ENCODE results near the gene MEOX2. TPM values are rescaled to one million over a fixed set of nuclear protein-coding genes. Genes with fewer than 3 reads are reported as not detected.

Gene MEOX2
- total and polyA plus RNA-seq, 2 donors = 5.6 to 43.1 TPM

DNA sequence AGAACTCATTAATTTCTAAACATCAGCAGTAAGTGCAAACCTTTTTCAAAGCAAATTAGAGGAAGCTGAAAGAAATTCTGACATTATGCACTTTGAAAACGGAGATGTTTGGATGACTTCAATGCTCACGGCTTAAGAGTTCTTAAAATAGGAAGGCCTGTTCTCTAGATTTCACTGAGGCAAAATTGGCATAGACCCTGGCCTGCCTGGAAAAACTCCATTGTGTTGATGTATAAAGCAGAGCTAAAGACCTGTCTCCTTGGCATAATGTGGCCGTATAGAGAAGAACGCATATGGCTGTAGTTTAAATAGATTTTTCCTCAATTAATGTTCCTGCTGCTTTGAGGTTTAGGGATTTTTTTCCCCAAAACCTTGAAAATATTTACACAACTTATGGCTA, 100.2 kb downstream of the MEOX2 start:
- no peaks in the 10 kb centered on the region for H3K36me3 ChIP-seq (ENCODE audit: insufficient read depth)
- H3K4me3 ChIP-seq (ENCODE audit: low read depth, low read length) = no peak overlapping the region
- DNase-seq (ENCODE audit: extremely low spot score) = no peak
- no peaks in the 10 kb centered on the region for H3K4me1 ChIP-seq (ENCODE audit: insufficient read depth)
- H3K27ac ChIP-seq (ENCODE audit: low read depth) = no peak overlapping the region
- WGBS = 57% methylated on average over 4 of the region's 4 CpGs

DNA sequence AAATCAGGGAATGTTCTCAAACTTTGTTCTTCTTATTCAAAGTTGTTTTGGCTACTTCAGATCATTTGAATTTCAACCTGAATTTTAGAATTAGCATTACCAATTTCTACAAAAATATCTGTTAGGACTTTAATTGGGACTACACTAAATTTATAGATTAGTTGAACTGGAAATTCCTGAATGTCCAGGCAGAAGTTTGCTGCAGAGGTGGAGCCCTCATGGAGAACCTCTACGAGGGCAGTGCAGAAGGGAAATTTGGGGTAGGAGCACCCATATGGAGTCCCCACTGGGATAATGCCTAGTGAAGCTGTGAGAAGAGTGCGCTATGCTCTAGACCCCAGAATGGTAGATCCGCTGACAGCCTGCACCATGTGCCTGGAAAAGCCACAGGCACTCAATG, 101.9 kb downstream of the MEOX2 start:
- Histone ChIP-seq H3K4me1 (ENCODE audit: insufficient read depth) (no peaks in the 10 kb centered on the region), H3K4me3 (ENCODE audit: low read depth, low read length) (no peak overlapping the region), H3K27ac (ENCODE audit: low read depth) (no peak overlapping the region), H3K36me3 (ENCODE audit: insufficient read depth) (no peaks in the 10 kb centered on the region)
- DNase-seq (ENCODE audit: extremely low spot score) = no peak
- 99% methylated on average over 3 of the region's 3 CpGs for WGBS

- no peak overlapping the region for H3K4me3 ChIP-seq (ENCODE audit: low read depth, low read length)
- no peaks in the 10 kb centered on the region for H3K36me3 ChIP-seq (ENCODE audit: insufficient read depth)
- WGBS = 51% methylated on average over 1 of the region's 1 CpG
- no peak overlapping the region for H3K27ac ChIP-seq (ENCODE audit: low read depth)
- H3K4me1 ChIP-seq (ENCODE audit: insufficient read depth) = no peaks in the 10 kb centered on the region
- no peak for DNase-seq (ENCODE audit: extremely low spot score)
These were observed 103.7 kb downstream of the MEOX2 start for GRCh38 chr7:15582773-15583172.

DNA sequence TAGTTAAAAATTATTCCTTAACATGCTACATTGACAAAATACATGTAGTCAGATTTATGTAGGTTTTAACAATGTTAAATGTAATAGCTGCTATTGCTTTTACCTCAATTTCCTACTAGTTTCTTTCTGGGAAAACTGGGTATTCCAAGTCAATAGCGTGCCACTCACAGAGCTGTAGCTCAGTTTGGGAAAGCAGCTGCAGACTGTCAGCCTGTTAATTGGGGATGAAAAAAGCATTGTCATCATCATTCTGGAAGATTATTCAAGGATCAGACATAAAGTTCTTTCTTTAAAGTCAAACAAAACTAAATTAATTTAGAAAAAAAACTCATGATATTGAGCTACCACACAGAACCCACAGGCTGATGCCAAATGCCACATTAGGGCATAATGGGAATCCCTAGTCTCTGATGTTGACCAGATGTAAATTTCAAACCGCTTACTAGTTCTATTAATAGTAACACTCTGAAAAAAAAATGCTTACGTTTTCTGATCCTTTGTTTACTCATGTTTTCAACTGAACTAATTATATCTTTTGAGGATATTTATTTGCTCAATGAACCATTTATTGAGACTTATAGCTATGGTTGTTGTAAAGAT, 105.0 kb downstream of the MEOX2 start:
- Histone ChIP-seq H3K4me3 (ENCODE audit: low read depth, low read length) (no peak overlapping the region), H3K27ac (ENCODE audit: low read depth) (no peak overlapping the region), H3K4me1 (ENCODE audit: insufficient read depth) (no peaks in the 10 kb centered on the region), H3K36me3 (ENCODE audit: insufficient read depth) (no peaks in the 10 kb centered on the region)
- DNase-seq (ENCODE audit: extremely low spot score) = no peak
- WGBS = 40% methylated on average over 3 of the region's 3 CpGs

GRCh38 chr7:15580604-15581351, 105.7 kb downstream of the MEOX2 start:
- H3K27ac ChIP-seq (ENCODE audit: low read depth) = no peak overlapping the region
- H3K36me3 ChIP-seq (ENCODE audit: insufficient read depth) = no peaks in the 10 kb centered on the region
- H3K4me1 ChIP-seq (ENCODE audit: insufficient read depth) = no peaks in the 10 kb centered on the region
- no peak overlapping the region for H3K4me3 ChIP-seq (ENCODE audit: low read depth, low read length)
- WGBS = 59% methylated on average over 3 of the region's 3 CpGs
- DNase-seq (ENCODE audit: extremely low spot score) = no peak

- H3K4me1 ChIP-seq (ENCODE audit: insufficient read depth) = no peaks in the 10 kb centered on the region
- no peak for DNase-seq (ENCODE audit: extremely low spot score)
- no peak overlapping the region for H3K27ac ChIP-seq (ENCODE audit: low read depth)
- H3K36me3 ChIP-seq (ENCODE audit: insufficient read depth) = no peaks in the 10 kb centered on the region
- no peak overlapping the region for H3K4me3 ChIP-seq (ENCODE audit: low read depth, low read length)
- WGBS = 99% methylated on average over 2 of the region's 2 CpGs
These were observed 108.9 kb downstream of the MEOX2 start for GRCh38 chr7:15577600-15577999.

DNA sequence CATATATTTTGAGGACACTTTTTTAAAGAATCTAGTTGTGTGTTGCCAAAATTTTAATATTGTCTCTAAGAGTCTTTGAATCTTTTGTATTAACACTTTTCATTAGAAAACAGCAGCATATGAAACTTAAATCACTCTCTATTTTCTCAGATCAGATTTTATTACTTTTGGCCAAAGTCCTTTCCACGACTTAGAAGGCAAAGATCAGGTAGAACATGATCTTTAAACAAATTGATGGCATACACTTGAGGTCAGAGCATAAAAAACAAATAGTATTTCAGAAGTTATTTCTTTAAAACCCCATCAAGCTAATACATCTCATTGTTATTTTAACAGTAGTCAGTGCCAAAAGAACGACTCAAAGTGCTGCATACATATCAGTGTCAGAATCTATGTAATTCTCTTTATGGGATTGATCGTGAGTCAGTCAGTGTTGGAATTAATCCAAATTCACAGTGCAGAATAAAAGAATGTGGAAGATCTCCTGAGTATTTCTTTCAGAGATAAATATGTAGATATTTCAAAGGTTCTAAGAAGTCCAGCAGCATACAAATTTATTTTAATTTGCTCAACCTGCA, 115.1 kb downstream of the MEOX2 start:
- no peaks in the 10 kb centered on the region for H3K36me3 ChIP-seq (ENCODE audit: insufficient read depth)
- no peaks in the 10 kb centered on the region for H3K4me1 ChIP-seq (ENCODE audit: insufficient read depth)
- no peak for DNase-seq (ENCODE audit: extremely low spot score)
- H3K27ac ChIP-seq (ENCODE audit: low read depth) = no peak overlapping the region
- H3K4me3 ChIP-seq (ENCODE audit: low read depth, low read length) = no peak overlapping the region
- WGBS = 35% methylated on average over 3 of the region's 3 CpGs

- Histone ChIP-seq H3K27ac (ENCODE audit: low read depth) (no peak overlapping the region), H3K4me3 (ENCODE audit: low read depth, low read length) (no peak overlapping the region), H3K36me3 (ENCODE audit: insufficient read depth) (no peaks in the 10 kb centered on the region), H3K4me1 (ENCODE audit: insufficient read depth) (no peaks in the 10 kb centered on the region)
- no peak for DNase-seq (ENCODE audit: extremely low spot score)
- 59% methylated on average over 2 of the region's 2 CpGs for whole genome bisulfite sequencing
These were observed 118.8 kb downstream of the MEOX2 start for GRCh38 chr7:15567652-15568051.

DNA sequence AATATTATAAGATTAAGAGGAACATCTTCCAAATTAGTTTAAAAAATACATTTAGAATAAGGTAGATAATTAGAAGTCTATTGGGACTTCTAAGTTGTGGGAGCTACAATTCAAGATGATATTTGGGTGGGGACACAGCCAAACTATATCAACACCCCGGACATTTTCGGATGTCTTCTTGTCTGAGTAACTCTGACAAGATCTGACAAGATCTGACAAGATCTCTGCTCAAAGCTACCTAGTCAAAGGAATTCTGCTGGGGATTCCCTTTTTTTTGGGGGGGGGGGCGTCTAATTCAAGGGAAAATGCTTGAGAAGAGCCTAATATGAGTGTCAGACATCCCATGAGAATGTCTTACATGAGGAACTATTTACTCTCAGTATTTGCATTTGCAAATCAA, 119.4 kb downstream of the MEOX2 start:
- no peak for DNase-seq (ENCODE audit: extremely low spot score)
- Histone ChIP-seq H3K4me3 (ENCODE audit: low read depth, low read length) (no peak overlapping the region), H3K4me1 (ENCODE audit: insufficient read depth) (no peaks in the 10 kb centered on the region), H3K27ac (ENCODE audit: low read depth) (no peak overlapping the region), H3K36me3 (ENCODE audit: insufficient read depth) (no peaks in the 10 kb centered on the region)
- WGBS = 90% methylated on average over 3 of the region's 3 CpGs

DNA sequence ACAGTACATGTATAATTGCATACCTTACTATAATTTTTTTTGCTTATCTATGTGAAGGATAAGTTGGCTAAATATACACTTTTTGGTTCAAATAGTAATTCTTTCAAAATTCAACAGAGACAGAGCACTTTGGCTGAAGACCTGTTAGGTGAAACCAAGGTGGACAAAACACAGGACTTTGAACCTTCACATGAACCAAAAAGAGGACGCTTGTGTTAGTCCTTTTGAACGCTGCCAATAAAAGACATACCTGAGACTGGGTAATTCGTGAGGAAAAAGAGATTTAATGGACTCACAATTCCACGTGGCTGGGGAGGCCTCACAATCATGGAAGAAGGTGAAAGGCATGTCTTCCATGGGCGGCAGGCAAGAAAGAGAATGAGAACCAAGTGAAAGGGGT, 120.0 kb downstream of the MEOX2 start:
- no peak for DNase-seq (ENCODE audit: extremely low spot score)
- Histone ChIP-seq H3K27ac (ENCODE audit: low read depth) (no peak overlapping the region), H3K4me3 (ENCODE audit: low read depth, low read length) (no peak overlapping the region), H3K4me1 (ENCODE audit: insufficient read depth) (no peaks in the 10 kb centered on the region), H3K36me3 (ENCODE audit: insufficient read depth) (no peaks in the 10 kb centered on the region)
- WGBS = 92% methylated on average over 5 of the region's 5 CpGs

GRCh38 chr7:15561835-15562234, 124.6 kb downstream of the MEOX2 start, which contains the start of gene AGMO:
AGMO (minus strand) TSS chr7:15562015.
- DNase-seq (ENCODE audit: extremely low spot score) = no peak
- no peaks in the 10 kb centered on the region for H3K4me1 ChIP-seq (ENCODE audit: insufficient read depth)
- no peaks in the 10 kb centered on the region for H3K36me3 ChIP-seq (ENCODE audit: insufficient read depth)
- no peak within 1 kb of the TSS for H3K4me3 ChIP-seq (ENCODE audit: low read depth, low read length)
- peak within 1 kb of the TSS; percentile 23 for H3K27ac ChIP-seq (ENCODE audit: low read depth)
- 70% methylated on average over 5 of the region's 5 CpGs for WGBS

Other genes starting within 250 kb of the MEOX2 start
- 1.1 TPM for gene AGMO, start 124.7 kb downstream of the MEOX2 start, total RNA-seq
- gene AGMO, start 124.7 kb downstream of the MEOX2 start, polyA plus RNA-seq = 0.58 TPM

All from urinary bladder (tissue), 4 donors.